Adrenal gland (tissue), 5 donors: ENCODE results near the gene SCT.

Experiments used
- POLR2A ChIP-seq, 2 donors: fragments of 450-650 bp; IDR thresholded peaks; one replicate each; pipeline ENCODE4 v1.6.1; 2017; ENCODE audit warnings: antibody characterized with exemption in 2 of 2, mild to moderate bottlenecking in 2 of 2, moderate library complexity in 1 of 2
- TF ChIP-seq, protein P1 (sequence below), 6 experiments: fragments of 450-650 bp in 4 of 6; fragments of 200-600 bp in 2 of 6; sonication (generic) in 1 of 6; IDR thresholded peaks; 1 replicate in 5 of 6; 2 replicates in 1 of 6; pipeline versions ENCODE4 v1.5.1 to v1.8.0; 2016 to 2021; ENCODE audit warnings: antibody characterized with exemption in 6 of 6, mild to moderate bottlenecking in 2 of 6, moderate library complexity in 1 of 6
- donor health status: DM: no; HTN: no; CAD: no.

- TF ChIP-seq POLR2A (IDR thresholded peaks at IDR 0.05): no peak
- TF ChIP-seq, protein P1, sequence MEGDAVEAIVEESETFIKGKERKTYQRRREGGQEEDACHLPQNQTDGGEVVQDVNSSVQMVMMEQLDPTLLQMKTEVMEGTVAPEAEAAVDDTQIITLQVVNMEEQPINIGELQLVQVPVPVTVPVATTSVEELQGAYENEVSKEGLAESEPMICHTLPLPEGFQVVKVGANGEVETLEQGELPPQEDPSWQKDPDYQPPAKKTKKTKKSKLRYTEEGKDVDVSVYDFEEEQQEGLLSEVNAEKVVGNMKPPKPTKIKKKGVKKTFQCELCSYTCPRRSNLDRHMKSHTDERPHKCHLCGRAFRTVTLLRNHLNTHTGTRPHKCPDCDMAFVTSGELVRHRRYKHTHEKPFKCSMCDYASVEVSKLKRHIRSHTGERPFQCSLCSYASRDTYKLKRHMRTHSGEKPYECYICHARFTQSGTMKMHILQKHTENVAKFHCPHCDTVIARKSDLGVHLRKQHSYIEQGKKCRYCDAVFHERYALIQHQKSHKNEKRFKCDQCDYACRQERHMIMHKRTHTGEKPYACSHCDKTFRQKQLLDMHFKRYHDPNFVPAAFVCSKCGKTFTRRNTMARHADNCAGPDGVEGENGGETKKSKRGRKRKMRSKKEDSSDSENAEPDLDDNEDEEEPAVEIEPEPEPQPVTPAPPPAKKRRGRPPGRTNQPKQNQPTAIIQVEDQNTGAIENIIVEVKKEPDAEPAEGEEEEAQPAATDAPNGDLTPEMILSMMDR (IDR thresholded peaks at IDR 0.05): no peak
Measured at GRCh38 chr11:638631-639331, 11.8 kb upstream of the SCT start.
